Muscle layer of colon (tissue), 2 donors: ENCODE results near the gene COL26A1.

Source experiments
- H3K27ac ChIP-seq: one replicate; pipeline ENCODE4 v1.7.0; 2013; ENCODE audit warnings: low read depth, mild to moderate bottlenecking, low read length, moderate library complexity
- H3K27me3 ChIP-seq, 2 donors: one replicate each; pipeline ENCODE4 v1.7.0; 2013; ENCODE audit warnings: low read length in 2 of 2, mild to moderate bottlenecking in 2 of 2; ENCODE audit not compliant: insufficient read depth in 2 of 2, control insufficient read depth in 1 of 2
- H3K36me3 ChIP-seq: one replicate; pipeline ENCODE4 v1.7.0; 2013; ENCODE audit warnings: mild to moderate bottlenecking, low read length; ENCODE audit not compliant: insufficient read depth
- H3K4me1 ChIP-seq: one replicate; pipeline ENCODE4 v1.7.0; 2013; ENCODE audit warnings: mild to moderate bottlenecking, low read length; ENCODE audit not compliant: insufficient read depth
- H3K4me3 ChIP-seq, 2 donors: one replicate each; pipeline ENCODE4 v1.7.0; 2013; ENCODE audit warnings: low read length in 2 of 2, low read depth in 1 of 2, mild to moderate bottlenecking in 1 of 2, moderate library complexity in 1 of 2
- H3K9ac ChIP-seq: one replicate; pipeline ENCODE4 v1.7.0; 2013; ENCODE audit warnings: low read length
- H3K9me3 ChIP-seq: one replicate; pipeline ENCODE4 v1.7.0; 2013; ENCODE audit warnings: mild to moderate bottlenecking, low read length
- donor health status: abdominal sarcoma.
- donor health status: Adenocarcinoma of cecum.

COL26A1 gene

DNA sequence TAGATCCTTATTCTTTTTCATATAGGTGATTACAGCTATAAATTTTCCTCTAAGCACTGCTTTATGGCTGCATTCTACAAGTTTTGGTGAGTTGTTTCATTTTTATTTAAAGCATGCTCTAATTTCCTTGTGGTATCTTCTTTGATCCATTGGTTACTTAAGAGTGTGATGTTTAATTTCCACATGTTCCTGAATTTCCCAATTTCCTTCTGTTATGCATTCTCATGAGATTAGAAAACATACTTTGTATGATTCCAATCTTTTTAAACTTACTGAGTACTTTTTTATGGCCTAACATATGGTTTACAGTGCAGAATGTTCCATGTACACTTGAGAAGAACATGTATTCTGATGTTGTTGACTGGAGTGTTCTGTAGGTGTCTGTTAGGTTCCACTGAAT is 213.0 kb downstream of the COL26A1 start:
- H3K9me3 ChIP-seq: peaks cover 6% of the 10 kb centered on the region
- no peak overlapping the region for H3K4me3 ChIP-seq
- no peak overlapping the region for H3K27ac ChIP-seq
- no peak overlapping the region for H3K9ac ChIP-seq
- no peaks in the 10 kb centered on the region for H3K27me3 ChIP-seq
- no peaks in the 10 kb centered on the region for H3K36me3 ChIP-seq
- no peaks in the 10 kb centered on the region for H3K4me1 ChIP-seq

GRCh38 chr7:101576998-101577397 is 214.3 kb downstream of the COL26A1 start:
- Histone ChIP-seq H3K9ac (no peak overlapping the region), H3K27me3 (no peaks in the 10 kb centered on the region), H3K4me1 (no peaks in the 10 kb centered on the region), H3K4me3 (no peak overlapping the region), H3K27ac (no peak overlapping the region), H3K9me3 (peaks cover 6% of the 10 kb centered on the region), H3K36me3 (no peaks in the 10 kb centered on the region)

DNA sequence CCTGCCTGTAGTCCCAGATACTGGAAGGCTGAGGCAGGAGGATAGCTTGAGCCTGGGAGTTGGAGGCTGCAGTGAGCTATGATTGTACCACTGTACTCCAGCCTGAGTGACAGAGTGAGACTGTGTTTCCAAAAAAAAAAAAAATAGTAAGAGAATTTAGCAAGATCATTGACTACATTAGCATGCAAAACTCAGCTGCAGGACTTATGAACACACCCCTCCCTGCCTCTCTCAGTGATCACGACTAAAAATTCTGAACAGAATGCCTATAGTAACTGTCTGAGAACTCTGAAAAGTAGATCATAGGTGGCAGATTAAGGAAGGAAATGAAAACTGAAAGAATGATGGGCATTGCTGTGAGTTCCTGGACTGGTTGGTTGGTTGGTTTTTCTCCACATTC is 215.9 kb downstream of the COL26A1 start:
- Histone ChIP-seq H3K36me3 (no peaks in the 10 kb centered on the region), H3K27ac (no peak overlapping the region), H3K4me3 (no peak overlapping the region), H3K27me3 (no peaks in the 10 kb centered on the region), H3K4me1 (no peaks in the 10 kb centered on the region), H3K9me3 (peaks cover 6% of the 10 kb centered on the region), H3K9ac (no peak overlapping the region)

DNA sequence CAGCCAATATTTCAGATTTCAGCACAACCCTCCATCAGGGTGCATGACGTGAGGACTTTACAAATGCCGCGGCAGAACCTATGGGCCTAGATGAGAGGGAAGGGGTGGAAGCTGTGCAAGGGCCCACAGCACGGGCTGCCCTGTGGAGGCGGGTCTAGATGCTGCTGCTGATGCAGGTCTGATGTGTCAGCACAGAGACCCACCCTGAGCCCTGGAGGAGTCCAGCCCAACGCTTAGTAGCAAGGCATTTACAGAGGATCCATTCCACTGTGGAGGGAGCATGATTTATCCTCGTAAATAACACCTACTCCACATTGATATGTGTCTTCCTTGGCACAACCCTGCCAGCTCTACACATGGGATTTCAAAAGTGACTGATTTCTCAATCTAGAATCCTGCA is 217.9 kb downstream of the COL26A1 start:
- Histone ChIP-seq H3K27ac (no peak overlapping the region), H3K9ac (no peak overlapping the region)

DNA sequence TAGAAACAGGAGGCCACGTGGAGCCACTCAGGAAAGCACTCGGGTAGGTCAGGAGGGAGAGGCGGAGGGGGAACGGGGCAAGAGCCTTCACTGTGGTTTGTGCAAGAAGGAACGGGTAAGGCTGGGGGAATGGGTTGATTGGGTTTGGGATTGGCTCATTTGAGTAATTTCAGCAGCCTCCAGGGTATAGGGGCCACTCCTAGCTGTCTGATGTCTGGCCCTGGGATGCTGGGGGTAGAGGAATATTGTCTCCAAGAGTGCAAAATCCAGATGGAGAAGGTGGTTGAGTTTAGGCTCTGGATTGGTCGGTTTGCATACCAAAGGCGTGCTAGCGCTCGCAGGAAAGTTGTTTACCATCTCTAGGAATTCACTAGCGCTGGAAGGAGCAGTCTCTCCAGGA is 219.2 kb downstream of the COL26A1 start:
- Histone ChIP-seq H3K9ac (no peak overlapping the region), H3K4me3 (no peak overlapping the region), H3K4me1 (no peaks in the 10 kb centered on the region), H3K9me3 (peaks cover 6% of the 10 kb centered on the region), H3K27me3 (no peaks in the 10 kb centered on the region), H3K36me3 (no peaks in the 10 kb centered on the region), H3K27ac (no peak overlapping the region)

More for the DNA sequence above, 217.9 kb downstream of the COL26A1 start:
- Histone ChIP-seq H3K27me3 (no peaks in the 10 kb centered on the region), H3K36me3 (no peaks in the 10 kb centered on the region), H3K9me3 (peaks cover 6% of the 10 kb centered on the region), H3K4me3 (no peak overlapping the region), H3K4me1 (no peaks in the 10 kb centered on the region)

DNA sequence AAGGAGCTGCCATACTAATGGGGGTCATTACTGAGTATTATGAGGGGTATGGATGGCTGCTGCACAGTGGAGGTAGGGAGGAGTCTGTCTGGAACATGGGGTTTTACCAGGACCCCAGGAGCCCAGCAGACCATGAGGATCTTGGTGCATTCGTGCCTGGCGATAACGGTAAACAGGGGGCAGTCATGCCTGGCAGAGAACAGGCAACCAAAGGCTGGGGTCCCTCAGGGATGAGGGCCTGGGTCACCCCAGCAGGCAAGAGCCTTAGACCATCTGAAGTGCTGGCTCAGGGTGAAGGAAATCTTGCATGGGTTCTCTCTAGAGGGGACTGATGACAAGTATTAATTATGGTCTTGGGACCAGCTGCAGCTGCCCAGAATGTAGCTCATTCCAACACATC is 220.3 kb downstream of the COL26A1 start:
- H3K27me3 ChIP-seq: no peaks in the 10 kb centered on the region
- H3K4me1 ChIP-seq: no peaks in the 10 kb centered on the region
- no peaks in the 10 kb centered on the region for H3K36me3 ChIP-seq
- H3K9me3 ChIP-seq: peaks cover 6% of the 10 kb centered on the region
- H3K4me3 ChIP-seq: no peak overlapping the region
- H3K27ac ChIP-seq: no peak overlapping the region
- H3K9ac ChIP-seq: no peak overlapping the region

GRCh38 chr7:101586078-101586905 is 223.6 kb downstream of the COL26A1 start:
- no peaks in the 10 kb centered on the region for H3K4me1 ChIP-seq
- no peaks in the 10 kb centered on the region for H3K36me3 ChIP-seq
- H3K9ac ChIP-seq: no peak overlapping the region
- no peak overlapping the region for H3K27ac ChIP-seq
- no peaks in the 10 kb centered on the region for H3K27me3 ChIP-seq
- no peak overlapping the region for H3K4me3 ChIP-seq
- H3K9me3 ChIP-seq: peaks cover 6% of the 10 kb centered on the region

- Histone ChIP-seq H3K27me3 (no peaks in the 10 kb centered on the region), H3K4me3 (no peak overlapping the region), H3K4me1 (no peaks in the 10 kb centered on the region), H3K9ac (no peak overlapping the region), H3K9me3 (peaks cover 6% of the 10 kb centered on the region), H3K36me3 (no peaks in the 10 kb centered on the region), H3K27ac (no peak overlapping the region)
Measured at GRCh38 chr7:101586906-101587677, 224.4 kb downstream of the COL26A1 start.

GRCh38 chr7:101588131-101588935 is 225.7 kb downstream of the COL26A1 start:
- Histone ChIP-seq H3K4me1 (no peaks in the 10 kb centered on the region), H3K9me3 (peaks cover 4% of the 10 kb centered on the region), H3K27me3 (no peaks in the 10 kb centered on the region), H3K4me3 (no peak overlapping the region), H3K27ac (no peak overlapping the region), H3K36me3 (no peaks in the 10 kb centered on the region), H3K9ac (no peak overlapping the region)

DNA sequence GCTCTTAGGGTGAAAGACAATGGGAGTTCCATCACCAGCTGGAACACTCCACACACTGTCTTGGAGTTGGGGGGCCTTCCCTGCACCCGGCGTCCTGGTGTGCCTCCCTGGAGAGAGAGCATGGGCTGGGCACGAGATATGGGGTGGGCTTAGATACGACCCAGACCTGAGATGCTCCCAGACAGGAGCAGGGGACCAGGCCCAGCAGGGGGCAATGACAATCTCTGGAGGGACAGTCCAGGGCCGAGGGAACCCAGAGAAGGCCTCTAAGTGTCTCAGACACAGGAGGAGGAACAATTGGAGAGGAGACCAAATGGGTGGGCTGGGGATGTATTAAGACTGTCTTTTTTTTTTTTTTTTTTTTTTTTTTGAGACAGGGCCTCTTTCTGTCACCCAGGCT is 226.4 kb downstream of the COL26A1 start:
- H3K27ac ChIP-seq: no peak overlapping the region
- no peak overlapping the region for H3K9ac ChIP-seq
- no peaks in the 10 kb centered on the region for H3K9me3 ChIP-seq
- no peak overlapping the region for H3K4me3 ChIP-seq
- H3K4me1 ChIP-seq: no peaks in the 10 kb centered on the region
- no peaks in the 10 kb centered on the region for H3K27me3 ChIP-seq
- H3K36me3 ChIP-seq: no peaks in the 10 kb centered on the region

DNA sequence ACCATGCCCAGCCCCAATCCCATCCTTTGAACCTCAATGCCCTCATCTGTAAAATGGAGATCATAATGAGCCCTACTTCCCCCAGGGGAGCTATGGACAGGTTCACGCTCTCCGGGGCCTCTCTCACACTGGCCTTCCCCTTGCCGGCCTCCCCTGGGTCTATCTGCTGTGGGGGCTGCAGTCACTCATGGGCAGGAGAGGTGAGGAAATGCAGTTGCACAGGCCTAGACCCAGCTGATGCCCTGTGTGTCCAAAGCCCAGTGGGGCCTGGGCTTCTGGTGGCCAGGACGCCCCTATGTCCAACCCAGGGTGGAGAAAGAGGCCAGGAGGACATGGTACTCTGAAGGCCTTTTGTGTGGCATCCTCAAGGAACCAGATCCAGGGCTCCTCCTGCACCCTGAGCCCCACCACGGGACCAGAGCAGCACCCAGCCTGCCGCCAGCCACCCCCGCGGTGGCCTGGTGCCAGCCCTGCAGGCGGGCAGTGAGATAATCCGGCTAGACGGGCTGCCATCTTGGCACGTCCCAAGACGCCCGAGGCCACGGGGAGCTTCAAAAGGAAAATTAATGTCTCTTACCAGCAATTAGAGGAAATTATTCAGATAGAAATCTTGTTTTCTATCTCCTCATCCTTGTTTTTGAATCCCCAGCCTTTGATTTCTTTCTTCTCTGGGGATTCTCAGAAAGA is 227.4 kb downstream of the COL26A1 start:
- Histone ChIP-seq H3K27ac (no peak overlapping the region), H3K4me3 (no peak overlapping the region), H3K27me3 (no peaks in the 10 kb centered on the region), H3K9me3 (no peaks in the 10 kb centered on the region), H3K4me1 (no peaks in the 10 kb centered on the region), H3K36me3 (no peaks in the 10 kb centered on the region), H3K9ac (no peak overlapping the region)
